Retinal pigment epithelial cell (primary cell): Measurements from ENCODE around the gene DCC.

ENCODE experiments used
- DNase-seq: peaks from one replicate; pipeline ENCODE4 v3.0.0-alpha.2; 2010; ENCODE audit warnings: low read depth
- H3K4me3 ChIP-seq: 2 replicates; pipeline ENCODE4 v1.5.1; 2011; ENCODE audit warnings: mild to moderate bottlenecking, low read length, control low read depth, moderate library complexity
- CTCF ChIP-seq: conservative IDR thresholded peaks from 2 replicates; pipeline ENCODE4 v1.5.1; 2011; ENCODE audit warnings: low read depth, low read length, control low read depth, inconsistent platforms

The DCC gene

GRCh38 chr18:53441761-53442414, 1101.9 kb downstream of the DCC start:
- no peak for DNase-seq
- no peak overlapping the region for H3K4me3 ChIP-seq
- no peak for TF ChIP-seq CTCF

GRCh38 chr18:53442415-53442783, 1102.4 kb downstream of the DCC start:
- no peak overlapping the region for H3K4me3 ChIP-seq
- no peak for TF ChIP-seq CTCF
- no peak for DNase-seq

- H3K4me3 ChIP-seq: no peak overlapping the region
- no peak for TF ChIP-seq CTCF
- DNase-seq: no peak
Observed at GRCh38 chr18:53443336-53443735, 1103.3 kb downstream of the DCC start.

GRCh38 chr18:53443831-53444230, 1103.8 kb downstream of the DCC start:
- DNase-seq: no peak
- TF ChIP-seq CTCF: no peak
- H3K4me3 ChIP-seq: no peak overlapping the region

GRCh38 chr18:53451902-53452301, 1111.9 kb downstream of the DCC start:
- no peak for TF ChIP-seq CTCF
- DNase-seq: no peak
- no peak overlapping the region for H3K4me3 ChIP-seq

- no peak overlapping the region for H3K4me3 ChIP-seq
- TF ChIP-seq CTCF: no peak
- no peak for DNase-seq
Observed at GRCh38 chr18:53457068-53457467, 1117.1 kb downstream of the DCC start.

- no peak for TF ChIP-seq CTCF
- no peak overlapping the region for H3K4me3 ChIP-seq
- no peak for DNase-seq
Observed at GRCh38 chr18:53458268-53458667, 1118.3 kb downstream of the DCC start.
